Stimulated activated effector memory CD8-positive, alpha-beta T cell treated with anti-CD3 and anti-CD28 coated beads, Interleukin-12 subunit alpha, Interleukin-12 subunit beta, amount 100 ng/mL, for 72 hours (primary cell): ENCODE results near the gene TBC1D8.

ENCODE experiments used
- ATAC-seq: fragments of 150-1000 bp; cut with Tn5 transposase; 2 replicates; pipeline ENCODE4 v1.10.0; 2021
- DNase-seq, 2 donors: peaks; one replicate each; pipeline ENCODE4 v3.0.0; 2021 to 2022; ENCODE audit warnings: low spot score in 2 of 2
- H3K27ac Mint-ChIP-seq: one replicate; pipeline ENCODE4 v1.8.0; 2022; ENCODE audit warnings: mild to moderate bottlenecking, mixed read lengths
- H3K36me3 Mint-ChIP-seq: one replicate; pipeline ENCODE4 v1.8.0; 2022; ENCODE audit warnings: mild to moderate bottlenecking, mixed read lengths
- H3K4me1 Mint-ChIP-seq: one replicate; pipeline ENCODE4 v1.8.0; 2022; ENCODE audit warnings: mixed read lengths
- H3K4me3 Mint-ChIP-seq: one replicate; pipeline ENCODE4 v1.8.0; 2022; ENCODE audit warnings: mild to moderate bottlenecking, mixed read lengths
- H3K9me3 Mint-ChIP-seq: one replicate; pipeline ENCODE4 v1.8.0; 2022; ENCODE audit warnings: mixed read lengths

The TBC1D8 gene

DNA sequence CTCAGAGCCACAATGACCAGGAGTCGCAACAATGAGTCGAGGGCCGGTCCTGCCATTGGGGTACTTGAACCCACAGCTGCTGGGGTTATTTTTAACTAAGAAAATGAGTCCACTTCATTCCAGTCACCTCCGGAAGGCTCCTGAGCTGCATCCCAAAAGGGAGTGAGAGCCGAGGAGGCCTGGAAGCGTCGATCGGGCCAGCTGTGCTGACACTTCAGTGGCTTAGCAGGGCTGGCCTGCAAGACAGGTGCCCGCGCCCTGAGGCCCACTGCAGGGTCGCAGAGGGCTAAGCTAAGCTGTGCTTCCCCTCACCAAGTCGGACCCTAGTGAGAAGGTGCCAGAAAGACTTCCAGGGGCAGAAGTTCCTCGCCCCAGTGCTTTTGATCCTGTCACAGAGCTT is 21.1 kb downstream of the TBC1D8 start:
- ATAC-seq (no peak), DNase-seq (no peak)
- no peaks in the 10 kb centered on the region for H3K36me3 Mint-ChIP-seq
- no peaks in the 10 kb centered on the region for H3K9me3 Mint-ChIP-seq
- peaks cover 11% of the 10 kb centered on the region for H3K4me1 Mint-ChIP-seq
- H3K27ac Mint-ChIP-seq, result no peak overlapping the region
- no peak overlapping the region for H3K4me3 Mint-ChIP-seq

DNA sequence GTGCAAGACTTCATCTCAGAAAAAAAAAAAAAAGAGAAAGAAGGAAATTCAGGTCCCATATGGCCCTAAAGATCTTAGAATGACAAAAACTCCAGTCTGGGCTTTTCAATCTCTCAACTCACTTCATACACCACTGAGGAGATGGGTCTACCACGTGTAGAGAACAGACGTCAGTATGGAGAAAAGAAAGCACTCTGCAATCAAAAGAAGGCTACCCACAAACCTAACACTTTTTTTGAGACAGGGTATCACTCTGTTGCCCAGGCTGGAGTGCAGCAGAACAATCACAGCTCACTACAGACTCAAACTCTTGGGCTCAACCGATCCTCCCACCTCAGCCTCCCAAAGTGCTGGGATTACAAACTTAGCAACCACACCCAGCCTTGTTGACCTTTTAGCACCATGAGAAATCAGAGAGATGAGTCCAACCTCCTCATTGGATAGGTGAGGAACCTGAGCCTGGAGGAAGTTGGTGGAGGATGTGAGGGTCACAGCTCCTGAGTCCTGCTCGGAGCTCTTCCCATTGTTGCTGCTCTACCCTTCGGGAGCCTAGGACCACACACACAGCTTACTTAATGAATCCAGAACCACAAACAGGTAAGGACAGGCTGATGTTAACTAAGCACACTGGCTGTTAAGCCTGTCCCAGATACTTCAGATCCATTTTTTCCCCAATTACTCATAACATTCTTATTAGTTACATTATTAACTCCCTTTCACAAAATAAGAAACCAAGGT is 23.7 kb downstream of the TBC1D8 start:
- peaks cover 17% of the 10 kb centered on the region for H3K4me1 Mint-ChIP-seq
- no peaks in the 10 kb centered on the region for H3K36me3 Mint-ChIP-seq
- no peaks in the 10 kb centered on the region for H3K9me3 Mint-ChIP-seq
- DNase-seq, result no peak
- ATAC-seq, result no peak
- H3K4me3 Mint-ChIP-seq, result no peak overlapping the region
- no peak overlapping the region for H3K27ac Mint-ChIP-seq

DNA sequence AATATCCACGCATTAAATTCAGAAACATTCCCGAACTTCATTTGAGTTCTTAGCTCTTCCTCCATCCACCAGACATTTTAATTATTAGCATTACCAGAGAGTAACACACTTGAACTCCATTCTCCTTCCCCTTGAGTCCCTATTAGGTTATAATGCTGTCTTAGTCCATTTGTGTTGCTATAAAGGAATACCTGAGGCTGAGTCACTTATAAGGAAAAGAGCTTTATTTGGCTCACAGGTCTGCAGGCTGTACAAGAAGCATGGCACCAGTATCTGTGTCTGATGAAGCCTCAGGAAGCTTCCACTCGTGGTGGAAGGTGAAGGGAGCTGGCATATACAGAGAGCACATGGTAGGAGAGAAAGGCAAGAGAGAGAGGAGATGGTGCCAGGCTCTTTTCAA is 25.4 kb downstream of the TBC1D8 start:
- no peaks in the 10 kb centered on the region for H3K9me3 Mint-ChIP-seq
- no peak overlapping the region for H3K27ac Mint-ChIP-seq
- ATAC-seq (no peak), DNase-seq (no peak)
- peaks cover 17% of the 10 kb centered on the region for H3K4me1 Mint-ChIP-seq
- H3K4me3 Mint-ChIP-seq, result no peak overlapping the region
- H3K36me3 Mint-ChIP-seq, result no peaks in the 10 kb centered on the region

DNA sequence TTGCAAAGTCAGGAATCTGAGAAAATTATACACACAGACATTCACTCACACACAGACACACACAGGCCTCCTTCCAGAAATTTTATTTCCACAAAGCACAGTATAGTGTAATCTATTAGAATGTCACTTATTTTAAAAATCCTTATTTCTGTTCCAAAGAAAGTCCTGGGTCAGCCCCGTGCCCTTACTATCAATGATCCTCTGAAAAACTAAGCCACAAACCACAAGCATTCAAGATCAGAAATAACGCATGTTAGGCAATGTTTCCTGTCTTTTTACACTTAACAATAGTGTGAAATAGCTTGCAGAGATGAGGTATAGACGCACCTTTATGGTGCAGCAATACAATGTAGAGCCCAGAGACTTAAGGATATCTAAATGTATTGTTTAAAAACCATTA is 25.8 kb downstream of the TBC1D8 start:
- Mint-ChIP-seq H3K9me3 (no peaks in the 10 kb centered on the region), H3K36me3 (no peaks in the 10 kb centered on the region), H3K4me1 (peaks cover 17% of the 10 kb centered on the region), H3K4me3 (no peak overlapping the region), H3K27ac (no peak overlapping the region)
- no peak for ATAC-seq
- no peak for DNase-seq

DNA sequence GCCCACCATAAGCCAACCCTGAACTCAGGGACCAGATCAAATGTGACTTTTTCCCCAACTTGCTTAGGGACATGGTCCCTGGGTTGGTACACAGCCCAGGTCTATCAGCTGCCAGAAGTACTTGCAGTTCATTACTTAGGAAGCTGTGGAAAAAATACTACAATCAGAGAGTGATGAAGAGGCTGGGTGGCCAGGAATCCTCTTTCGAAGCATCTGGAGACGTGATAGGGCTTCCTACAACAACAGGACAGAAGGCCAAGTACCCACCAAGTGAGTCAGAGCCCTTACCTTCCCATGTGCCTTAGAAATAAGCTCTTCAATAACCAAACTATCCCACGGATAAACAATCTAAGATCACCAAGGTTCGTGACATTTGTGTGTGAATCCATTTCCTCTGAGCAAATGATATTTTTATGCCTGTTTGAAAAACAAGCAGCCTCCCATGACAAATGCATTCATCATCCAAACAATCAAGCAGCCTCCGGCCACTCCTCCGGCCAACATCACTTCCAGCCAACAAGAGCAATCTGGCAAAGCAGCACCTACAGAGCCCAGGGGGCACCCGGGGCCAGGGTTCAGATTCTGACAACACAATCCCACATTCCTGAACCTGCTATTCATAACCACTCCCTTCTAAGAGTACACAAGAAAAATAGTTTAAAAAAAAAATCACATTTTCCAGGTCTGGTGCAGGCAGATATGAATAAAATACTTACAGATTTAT is 26.4 kb downstream of the TBC1D8 start:
- Mint-ChIP-seq H3K9me3 (no peaks in the 10 kb centered on the region), H3K4me3 (no peak overlapping the region), H3K36me3 (no peaks in the 10 kb centered on the region), H3K4me1 (peaks cover 17% of the 10 kb centered on the region), H3K27ac (no peak overlapping the region)
- ATAC-seq, result no peak
- DNase-seq, result no peak

DNA sequence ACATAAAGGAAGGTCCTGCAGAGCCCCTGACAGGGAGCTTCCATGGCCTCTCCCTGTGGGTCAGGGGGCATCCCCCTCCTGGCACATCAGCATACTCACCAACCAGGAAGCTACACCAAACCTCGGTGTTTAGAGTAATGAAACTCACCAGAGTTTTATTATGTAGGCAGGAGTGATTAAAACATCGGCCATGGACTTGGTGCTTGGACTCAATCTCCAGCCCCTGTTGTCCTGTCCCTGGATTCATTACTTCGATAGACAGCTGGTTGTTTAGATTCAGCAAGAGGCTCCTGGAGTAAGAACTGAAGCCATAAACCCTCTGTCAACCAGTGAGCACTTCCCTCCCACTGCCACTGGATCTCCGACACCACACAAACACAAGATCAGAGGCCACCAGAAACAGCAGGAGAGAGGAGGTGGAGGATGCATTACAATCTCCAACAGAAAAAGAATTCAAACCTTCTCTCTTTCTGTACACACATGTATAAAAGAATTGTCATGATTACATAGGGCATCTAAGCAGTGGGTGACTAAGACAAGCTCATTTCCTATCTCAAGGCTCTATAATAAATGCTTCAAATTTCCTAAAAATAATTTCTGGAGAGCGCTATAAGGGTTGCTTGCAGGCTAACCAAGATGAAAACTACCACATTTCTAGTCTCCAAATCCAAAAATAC is 27.2 kb downstream of the TBC1D8 start:
- ATAC-seq (no peak), DNase-seq (no peak)
- H3K36me3 Mint-ChIP-seq, result peaks cover 5% of the 10 kb centered on the region
- H3K4me3 Mint-ChIP-seq, result no peak overlapping the region
- peaks cover 17% of the 10 kb centered on the region for H3K4me1 Mint-ChIP-seq
- no peaks in the 10 kb centered on the region for H3K9me3 Mint-ChIP-seq
- H3K27ac Mint-ChIP-seq, result no peak overlapping the region

DNA sequence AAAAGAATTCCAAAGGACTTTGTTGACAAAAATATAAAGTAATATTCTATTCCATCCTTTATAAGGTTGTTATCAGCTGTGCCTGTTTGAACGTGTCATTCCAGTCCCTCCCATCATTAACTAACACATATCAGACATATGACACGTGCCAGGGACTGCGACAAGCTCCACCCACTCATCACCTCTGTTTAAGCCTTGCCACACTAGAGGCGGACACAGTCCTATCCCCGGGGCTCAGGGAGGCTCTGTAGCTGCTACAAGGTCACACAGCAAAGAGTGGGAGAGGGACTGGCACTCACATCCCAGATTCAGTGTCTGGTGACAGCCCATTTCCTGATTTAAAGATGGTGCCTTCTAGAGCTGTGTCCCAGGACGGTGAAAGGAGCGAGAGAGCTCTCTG is 30.0 kb downstream of the TBC1D8 start:
- peaks cover 5% of the 10 kb centered on the region for H3K36me3 Mint-ChIP-seq
- H3K9me3 Mint-ChIP-seq, result no peaks in the 10 kb centered on the region
- peaks cover 17% of the 10 kb centered on the region for H3K4me1 Mint-ChIP-seq
- H3K27ac Mint-ChIP-seq, result no peak overlapping the region
- no peak for DNase-seq
- ATAC-seq, result no peak
- no peak overlapping the region for H3K4me3 Mint-ChIP-seq

DNA sequence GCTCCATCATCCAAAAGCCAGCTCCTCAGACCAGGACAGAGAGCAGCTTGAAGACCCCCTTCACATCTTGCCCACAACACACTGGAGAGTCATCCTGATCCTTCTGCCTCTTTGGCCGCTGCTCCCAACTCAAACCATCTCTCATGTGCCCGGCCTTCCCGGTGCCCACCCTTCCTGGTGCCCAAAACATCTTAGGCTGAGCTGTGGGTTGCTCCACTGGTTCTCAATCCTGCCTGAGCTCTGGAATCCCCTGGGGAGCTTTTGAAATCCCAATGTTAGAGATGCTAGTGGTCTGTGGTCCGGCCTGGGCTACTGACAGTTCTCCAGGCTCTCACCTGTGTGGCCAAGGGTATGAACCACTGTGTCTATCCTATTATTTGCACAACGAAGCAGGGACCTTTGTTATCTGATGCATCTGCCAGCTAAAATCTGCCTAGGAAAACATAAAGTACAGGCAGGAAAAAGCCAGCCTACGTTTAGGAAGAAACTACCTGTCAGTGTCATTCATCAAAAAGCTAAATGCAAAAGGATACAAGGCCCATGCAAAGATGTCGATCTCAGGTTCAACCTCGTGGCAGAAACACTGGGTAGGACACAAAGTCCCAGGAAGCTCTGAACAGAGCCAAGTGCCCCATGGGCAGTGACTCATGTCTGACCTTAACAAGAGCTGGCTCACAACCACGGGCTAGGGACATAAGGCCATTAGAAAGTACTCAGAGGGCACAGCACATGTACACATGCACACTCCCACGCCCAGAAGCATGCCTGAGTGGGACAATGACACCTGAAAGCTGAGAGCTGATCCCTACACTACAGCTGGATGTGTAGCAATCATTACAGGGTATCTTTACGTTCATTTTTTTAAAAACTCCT is 30.8 kb downstream of the TBC1D8 start:
- H3K4me1 Mint-ChIP-seq, result peaks cover 9% of the 10 kb centered on the region
- no peak for DNase-seq
- ATAC-seq, result peak; percentile 51
- H3K4me3 Mint-ChIP-seq, result no peak overlapping the region
- H3K27ac Mint-ChIP-seq, result no peak overlapping the region
- peaks cover 5% of the 10 kb centered on the region for H3K36me3 Mint-ChIP-seq
- H3K9me3 Mint-ChIP-seq, result no peaks in the 10 kb centered on the region

DNA sequence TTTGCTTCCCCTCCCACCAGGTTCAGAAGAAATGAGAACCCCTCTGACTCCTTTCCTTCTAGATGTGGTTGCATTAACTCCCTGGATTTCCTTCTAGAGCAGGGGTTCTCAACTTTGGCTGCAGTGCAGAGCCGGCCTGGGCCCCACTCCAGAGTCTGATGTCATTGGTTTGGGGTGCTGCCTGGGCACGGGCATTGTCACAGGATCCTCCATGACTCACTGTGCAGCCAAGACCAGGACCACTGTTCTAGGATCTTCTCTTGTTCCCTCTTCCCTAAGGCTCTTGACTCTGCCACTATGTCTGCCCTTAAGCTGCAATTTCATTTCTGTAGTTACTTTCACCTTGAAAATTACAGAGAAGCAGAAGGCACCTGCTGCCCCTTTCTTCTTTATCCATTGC is 31.8 kb downstream of the TBC1D8 start:
- DNase-seq (no peak), ATAC-seq (no peak)
- H3K4me3 Mint-ChIP-seq, result no peak overlapping the region
- H3K27ac Mint-ChIP-seq, result no peak overlapping the region
- no peaks in the 10 kb centered on the region for H3K4me1 Mint-ChIP-seq
- no peaks in the 10 kb centered on the region for H3K9me3 Mint-ChIP-seq
- peaks cover 5% of the 10 kb centered on the region for H3K36me3 Mint-ChIP-seq

DNA sequence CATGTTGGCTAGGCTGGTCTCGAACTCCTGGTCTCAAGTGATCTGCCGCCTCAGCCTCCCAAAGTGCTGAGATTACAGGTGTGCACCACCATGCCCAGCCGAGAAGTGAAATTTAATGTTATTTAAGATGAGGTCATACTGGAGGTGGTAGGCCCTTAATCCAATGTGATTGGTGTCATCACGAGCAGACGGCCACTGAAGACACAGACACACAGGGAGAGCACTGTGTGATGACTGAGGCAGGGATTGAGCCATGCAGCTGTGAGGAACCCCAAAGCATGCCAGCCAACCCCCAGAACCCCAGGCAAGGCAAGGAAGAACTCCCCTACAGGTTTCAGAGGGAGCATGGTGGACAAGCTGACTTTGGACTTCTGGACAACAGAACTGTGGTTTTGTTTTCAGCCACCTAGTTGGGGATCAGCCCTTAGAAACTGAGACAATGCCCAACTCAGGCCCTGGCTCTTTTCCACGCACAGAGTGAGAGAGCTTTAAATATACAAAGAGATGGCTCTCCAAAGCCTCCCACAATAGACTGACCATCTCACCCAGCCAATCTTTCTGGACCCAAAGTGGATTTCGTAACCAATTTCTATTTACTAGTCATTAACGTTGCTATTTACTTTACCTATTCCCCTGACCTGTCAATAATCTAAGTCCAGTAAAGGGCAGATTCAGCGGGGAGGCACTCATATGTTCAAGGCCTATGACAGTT is 34.2 kb downstream of the TBC1D8 start:
- no peak overlapping the region for H3K27ac Mint-ChIP-seq
- H3K4me1 Mint-ChIP-seq, result no peaks in the 10 kb centered on the region
- H3K9me3 Mint-ChIP-seq, result no peaks in the 10 kb centered on the region
- DNase-seq (no peak), ATAC-seq (no peak)
- H3K4me3 Mint-ChIP-seq, result no peak overlapping the region
- H3K36me3 Mint-ChIP-seq, result peaks cover 5% of the 10 kb centered on the region

DNA sequence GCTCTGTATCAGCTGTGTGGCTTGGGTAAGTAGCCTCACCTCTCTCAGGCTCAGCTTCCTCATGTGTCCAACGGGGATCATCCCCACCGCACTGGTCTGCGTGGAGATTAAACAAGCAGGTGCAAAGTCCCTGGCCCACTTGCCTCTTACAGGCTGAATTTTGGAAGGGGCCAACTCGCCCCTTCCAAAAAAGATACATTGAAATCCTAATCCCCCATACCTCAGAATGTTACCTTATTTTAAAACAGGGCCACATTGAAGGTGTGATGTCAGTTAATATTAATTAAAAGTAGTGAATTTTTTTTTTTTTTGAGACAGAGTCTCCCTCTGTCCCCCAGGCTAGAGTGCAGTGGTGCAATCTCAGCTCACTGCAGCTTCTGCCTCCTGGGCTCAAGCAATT is 34.8 kb downstream of the TBC1D8 start:
- Mint-ChIP-seq H3K4me1 (no peaks in the 10 kb centered on the region), H3K27ac (no peak overlapping the region), H3K9me3 (no peaks in the 10 kb centered on the region), H3K36me3 (peaks cover 5% of the 10 kb centered on the region), H3K4me3 (no peak overlapping the region)
- ATAC-seq, result no peak
- no peak for DNase-seq

DNA sequence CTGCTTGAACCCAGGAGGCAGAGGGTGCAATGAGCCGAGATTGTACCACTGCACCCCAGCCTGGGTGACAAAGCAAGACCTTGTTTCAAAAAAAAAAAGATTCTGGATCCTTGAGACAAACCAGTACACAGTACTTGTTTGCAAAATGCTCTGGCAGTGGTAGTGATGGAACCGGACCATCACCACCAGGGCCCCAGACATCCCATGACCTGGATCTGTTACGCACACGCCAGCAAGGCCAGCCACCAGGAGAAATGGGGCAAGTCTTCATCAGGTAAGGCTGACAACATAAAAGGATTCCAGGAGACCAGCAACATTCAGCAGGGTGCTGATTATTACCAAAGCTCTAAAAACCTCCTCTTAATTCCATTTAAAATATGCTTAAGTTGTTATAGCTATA is 35.5 kb downstream of the TBC1D8 start:
- H3K4me3 Mint-ChIP-seq, result no peak overlapping the region
- ATAC-seq, result no peak

DNA sequence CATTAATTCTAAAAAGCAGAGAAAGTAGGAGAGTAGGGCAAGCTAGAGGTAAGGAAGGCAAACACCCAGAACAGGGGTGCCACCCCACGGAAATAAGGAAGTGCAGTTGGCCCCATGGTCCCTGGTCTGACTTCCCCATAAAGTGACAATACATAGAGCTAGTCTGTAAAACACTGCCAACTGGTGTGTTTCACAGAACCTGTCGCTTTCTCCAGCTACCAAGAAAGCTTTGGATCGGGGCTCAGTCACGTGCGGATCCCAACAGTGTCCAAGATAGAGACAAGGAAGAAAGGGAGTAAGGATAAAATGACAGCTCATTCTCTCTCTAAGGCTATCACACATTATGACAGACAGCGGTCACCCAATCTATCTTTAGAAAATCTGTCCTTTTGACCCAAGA is 36.4 kb downstream of the TBC1D8 start:
- no peak overlapping the region for H3K4me3 Mint-ChIP-seq

More for the DNA sequence above, 35.5 kb downstream of the TBC1D8 start:
- H3K4me1 Mint-ChIP-seq, result no peaks in the 10 kb centered on the region
- H3K36me3 Mint-ChIP-seq, result peaks cover 5% of the 10 kb centered on the region
- no peak overlapping the region for H3K27ac Mint-ChIP-seq
- H3K9me3 Mint-ChIP-seq, result no peaks in the 10 kb centered on the region
- no peak for DNase-seq

DNA sequence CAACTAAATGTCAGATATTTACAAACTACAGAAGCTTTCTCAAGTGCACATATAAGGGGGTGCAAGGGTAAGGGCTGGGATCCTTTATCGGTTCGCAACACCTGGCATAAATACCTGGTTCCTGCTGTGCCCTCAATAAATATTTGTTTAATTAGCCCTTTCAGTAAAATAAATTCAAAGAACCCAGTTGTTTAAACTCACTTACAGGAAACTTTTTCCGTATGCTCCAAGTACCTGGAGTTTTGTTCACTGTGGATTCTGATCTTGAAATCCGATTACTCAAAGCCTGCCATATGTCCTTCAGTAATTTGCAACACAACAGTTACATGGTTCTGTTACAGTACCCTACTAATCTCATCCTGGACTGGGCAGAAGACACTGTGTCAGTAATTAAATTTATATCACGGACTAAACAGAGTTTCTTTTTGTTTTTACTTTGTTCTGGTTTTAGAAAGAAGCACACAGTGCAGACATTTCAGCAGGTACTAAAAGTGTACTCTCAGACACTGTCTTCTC is 36.9 kb downstream of the TBC1D8 start:
- no peaks in the 10 kb centered on the region for H3K4me1 Mint-ChIP-seq
- H3K36me3 Mint-ChIP-seq, result peaks cover 3% of the 10 kb centered on the region
- no peak for DNase-seq
- H3K27ac Mint-ChIP-seq, result no peak overlapping the region
- no peaks in the 10 kb centered on the region for H3K9me3 Mint-ChIP-seq
- ATAC-seq, result no peak
- H3K4me3 Mint-ChIP-seq, result no peak overlapping the region

More for the DNA sequence above, 36.4 kb downstream of the TBC1D8 start:
- peaks cover 5% of the 10 kb centered on the region for H3K36me3 Mint-ChIP-seq
- no peaks in the 10 kb centered on the region for H3K4me1 Mint-ChIP-seq
- no peaks in the 10 kb centered on the region for H3K9me3 Mint-ChIP-seq
- ATAC-seq (no peak), DNase-seq (no peak)
- H3K27ac Mint-ChIP-seq, result no peak overlapping the region
